CD14-positive monocyte (primary cell): ENCODE data around the gene B4GALT1. TPM values are rescaled to one million over a fixed set of nuclear protein-coding genes. Genes with fewer than 3 reads are reported as not detected.

Source experiments
- DNase-seq, 3 donors: peaks; one replicate each; pipeline ENCODE4 v3.0.0-alpha.2; 2011 to 2022
- H2AFZ ChIP-seq: 2 replicates; pipeline ENCODE4 v1.6.0; 2012; ENCODE audit warnings: mild to moderate bottlenecking, low read depth, low read length, inconsistent platforms; ENCODE audit not compliant: insufficient read depth, poor library complexity, severe bottlenecking
- H3K27ac ChIP-seq, 2 donors: 1 replicate in 1 of 2; 2 replicates in 1 of 2; pipeline ENCODE4 v1.5.1; 2012 to 2013; ENCODE audit warnings: low read length in 2 of 2, control low read depth in 1 of 2, inconsistent platforms in 1 of 2, low read depth in 1 of 2, mild to moderate bottlenecking in 1 of 2
- H3K27me3 ChIP-seq, 2 donors: one replicate each; pipeline versions ENCODE4 v1.6.0 to v1.6.1; 2011 to 2013; ENCODE audit warnings: low read length in 2 of 2; ENCODE audit not compliant: control insufficient read depth in 2 of 2, insufficient read depth in 2 of 2
- H3K36me3 ChIP-seq, 2 donors: replicated peaks in 1 of 2; 1 replicate in 1 of 2; 2 replicates in 1 of 2; pipeline versions ENCODE4 v1.5.1 to v1.6.1; 2012 to 2013; ENCODE audit warnings: low read length in 2 of 2, control low read depth in 1 of 2, inconsistent platforms in 1 of 2, mild to moderate bottlenecking in 1 of 2; ENCODE audit not compliant: insufficient read depth in 2 of 2, control insufficient read depth in 1 of 2
- H3K4me1 ChIP-seq, 2 donors: 1 replicate in 1 of 2; 2 replicates in 1 of 2; pipeline versions ENCODE4 v1.5.1 to v1.6.1; 2012 to 2013; ENCODE audit warnings: low read length in 2 of 2, control low read depth in 1 of 2, inconsistent platforms in 1 of 2, mild to moderate bottlenecking in 1 of 2, moderate library complexity in 1 of 2; ENCODE audit not compliant: insufficient read depth in 2 of 2, control insufficient read depth in 1 of 2
- H3K4me2 ChIP-seq: replicated peaks from 2 replicates; pipeline ENCODE3; 2012; ENCODE audit warnings: low read length, moderate library complexity, mild to moderate bottlenecking; ENCODE audit not compliant: poor library complexity, severe bottlenecking; ENCODE audit errors: extremely low read depth
- H3K4me3 ChIP-seq, 3 experiments: fragments of 200-600 bp in 1 of 3; sonication (generic) in 1 of 3; replicated peaks in 1 of 3; 1 replicate in 2 of 3; 2 replicates in 1 of 3; pipeline ENCODE4 v1.5.1; 2011 to 2013; ENCODE audit warnings: low read length in 3 of 3, mild to moderate bottlenecking in 3 of 3, control low read depth in 2 of 3, low read depth in 2 of 3, inconsistent platforms in 1 of 3, moderate library complexity in 1 of 3
- H3K79me2 ChIP-seq: 2 replicates; pipeline ENCODE4 v1.6.0; 2012; ENCODE audit warnings: mild to moderate bottlenecking, control low read depth, inconsistent platforms, low read length, moderate library complexity; ENCODE audit not compliant: insufficient read depth
- H3K9ac ChIP-seq: 2 replicates; pipeline ENCODE4 v1.6.0; 2017; ENCODE audit warnings: low read length, mild to moderate bottlenecking; ENCODE audit not compliant: insufficient read depth, poor library complexity, severe bottlenecking
- H3K9me3 ChIP-seq, 2 donors: replicated peaks in 1 of 2; 1 replicate in 1 of 2; 2 replicates in 1 of 2; pipeline versions ENCODE4 v1.5.1 to v1.6.1; 2012 to 2013; ENCODE audit warnings: low read length in 2 of 2, control low read depth in 1 of 2; ENCODE audit not compliant: control insufficient read depth in 1 of 2, insufficient read depth in 1 of 2
- H4K20me1 ChIP-seq: 2 replicates; pipeline ENCODE4 v1.6.0; 2012; ENCODE audit warnings: mild to moderate bottlenecking, low read length, control low read depth, moderate library complexity; ENCODE audit not compliant: insufficient read depth
- H3K27ac Mint-ChIP-seq, 7 donors: one replicate each; pipeline ENCODE4 v1.8.0; 2020; ENCODE audit warnings: mild to moderate bottlenecking in 7 of 7, mixed read lengths in 7 of 7, moderate library complexity in 6 of 7, inconsistent platforms in 2 of 7
- H3K27me3 Mint-ChIP-seq, 3 donors: one replicate each; pipeline ENCODE4 v1.8.0; 2021 to 2022; ENCODE audit warnings: low read depth in 3 of 3, mild to moderate bottlenecking in 3 of 3, mixed read lengths in 3 of 3, moderate library complexity in 3 of 3, inconsistent platforms in 1 of 3
- H3K36me3 Mint-ChIP-seq, 2 donors: one replicate each; pipeline ENCODE4 v1.8.0; 2020; ENCODE audit warnings: mixed read lengths in 2 of 2, inconsistent platforms in 1 of 2, mild to moderate bottlenecking in 1 of 2
- H3K4me1 Mint-ChIP-seq: one replicate; pipeline ENCODE4 v1.8.0; 2020; ENCODE audit warnings: mild to moderate bottlenecking, mixed read lengths
- H3K4me3 Mint-ChIP-seq, 2 donors: one replicate each; pipeline ENCODE4 v1.8.0; 2020; ENCODE audit warnings: mild to moderate bottlenecking in 2 of 2, mixed read lengths in 2 of 2, moderate library complexity in 1 of 2
- H3K9me3 Mint-ChIP-seq, 7 donors: one replicate each; pipeline ENCODE4 v1.8.0; 2020 to 2022; ENCODE audit warnings: mixed read lengths in 7 of 7, mild to moderate bottlenecking in 6 of 7, moderate library complexity in 6 of 7, inconsistent platforms in 2 of 7
- CTCF ChIP-seq: fragments of 200-600 bp; IDR thresholded peaks from one replicate; pipeline ENCODE4 v1.8.0; 2022; ENCODE audit warnings: antibody characterized with exemption, mild to moderate bottlenecking
- WGBS: methylation state at CpG from one replicate; pipeline ENCODE4 v1.1.5; 2013; ENCODE audit warnings: missing lambda C conversion rate; ENCODE audit not compliant: insufficient coverage; 5-methylcytosine and 5-hydroxymethylcytosine counted together
- intact Hi-C, 2 donors: fragments of 100-400 bp; cut with micrococcal nuclease; formaldehyde crosslinking; loops; one replicate each; pipeline versions ENCODE4 v1.15.0 to v1.15.1; 2023
- polyA plus RNA-seq, 3 donors: library from polyadenylated mRNA; depleted of rRNA in 1 of 3; unstranded in 2 of 3; stranded (reverse) in 1 of 3; fragments of 300-500 nt in 2 of 3; fragments of >200 nt in 1 of 3; fragmentation: Illumina TruSeq in 2 of 3; gene quantifications; 1 replicate in 2 of 3; 2 replicates in 1 of 3; pipeline ENCODE4 v1.2.3, GENCODE V29; 2012 to 2021

The B4GALT1 gene
- polyA plus RNA-seq, 3 donors = 27.6 to 53.7 (median 38.6) TPM

DNA sequence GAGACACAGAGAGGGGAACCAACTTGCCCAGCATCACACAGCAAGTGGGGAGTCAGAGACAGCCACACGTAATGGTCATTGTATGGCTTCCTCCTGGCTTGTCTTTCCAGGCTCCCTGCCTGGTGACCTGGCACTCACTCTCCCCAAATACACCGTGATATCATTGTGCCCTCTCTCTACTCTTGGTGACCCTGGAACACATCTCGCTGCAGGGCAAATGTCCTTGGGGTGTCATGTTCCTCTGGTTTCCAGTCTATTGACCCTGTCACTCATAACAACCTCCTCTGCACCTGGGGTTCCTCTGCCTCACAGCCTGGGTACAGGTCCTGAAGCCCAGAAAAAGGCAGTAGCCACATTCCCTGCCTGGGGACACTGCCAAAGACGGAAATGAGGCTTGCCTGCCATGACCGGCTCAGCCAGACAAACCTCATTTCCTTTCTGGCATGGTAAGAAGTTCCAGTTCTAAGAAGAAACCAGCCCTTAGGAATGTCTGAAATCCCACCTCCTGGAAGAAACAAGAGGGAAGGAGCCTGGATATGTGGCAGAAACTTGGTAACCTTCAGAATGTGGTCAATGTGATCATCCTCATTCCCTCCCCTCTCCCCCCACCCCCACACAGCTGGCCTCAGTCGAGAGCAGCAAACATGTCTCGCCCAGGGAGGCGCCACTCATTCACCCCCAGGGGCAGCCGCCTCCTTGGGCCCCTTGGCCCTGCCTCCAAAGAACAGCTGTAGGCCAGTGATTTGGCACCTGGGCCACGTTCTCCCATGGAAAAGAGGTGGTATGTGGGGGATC is 60.1 kb downstream of the B4GALT1 start:
- Mint-ChIP-seq H3K9me3 (peaks cover 0 to 3% (median 0%) of the 10 kb centered on the region in 7 donors), H3K4me3 (no peak overlapping the region), H3K27ac (peak overlapping the region in 1 of 7 donors; percentile 7), H3K4me1 (peaks cover 5% of the 10 kb centered on the region), H3K27me3 (peaks cover 1 to 4% (median 2%) of the 10 kb centered on the region in 3 donors), H3K36me3 (peaks cover 28 to 32% of the 10 kb centered on the region in 2 donors)
- 98% methylated on average over 4 of the region's 10 CpGs for WGBS
- peaks cover 33% of the 10 kb centered on the region for H4K20me1 ChIP-seq
- no peak overlapping the region for H2AFZ ChIP-seq
- no peaks in the 10 kb centered on the region for H3K4me1 ChIP-seq
- intact Hi-C loops = no loop called here
- no peak overlapping the region for H3K9ac ChIP-seq
- peaks cover 8 to 33% of the 10 kb centered on the region in 2 donors for H3K36me3 ChIP-seq
- H3K27me3 ChIP-seq = no peaks in the 10 kb centered on the region
- H3K27ac ChIP-seq = no peak overlapping the region
- no peaks in the 10 kb centered on the region for H3K79me2 ChIP-seq
- H3K4me2 ChIP-seq = no peak overlapping the region
- H3K9me3 ChIP-seq = no peaks in the 10 kb centered on the region
- no peak for TF ChIP-seq CTCF
- no peak overlapping the region for H3K4me3 ChIP-seq
- no peak for DNase-seq

- Histone ChIP-seq H2AFZ (no peak overlapping the region), H3K4me2 (no peak overlapping the region), H3K4me3 (no peak overlapping the region), H3K36me3 (peaks cover 2 to 26% of the 10 kb centered on the region in 2 donors), H3K79me2 (no peaks in the 10 kb centered on the region), H4K20me1 (peaks cover 27% of the 10 kb centered on the region), H3K27me3 (no peaks in the 10 kb centered on the region), H3K4me1 (no peaks in the 10 kb centered on the region), H3K9ac (no peak overlapping the region), H3K9me3 (no peaks in the 10 kb centered on the region), H3K27ac (no peak overlapping the region)
- Mint-ChIP-seq H3K27me3 (peaks cover 1 to 4% (median 2%) of the 10 kb centered on the region in 3 donors), H3K4me1 (peaks cover 5% of the 10 kb centered on the region), H3K9me3 (peaks cover 0 to 3% (median 0%) of the 10 kb centered on the region in 7 donors), H3K27ac (peak overlapping the region in 3 of 7 donors; percentile 7 to 49 (median 9)), H3K4me3 (no peak overlapping the region), H3K36me3 (peaks cover 22 to 25% of the 10 kb centered on the region in 2 donors)
- no CpG with 5 or more reads among the region's 4 CpGs for WGBS
- no peak for TF ChIP-seq CTCF
- intact Hi-C loops = no loop called here
- no peak for DNase-seq
These were observed 60.8 kb downstream of the B4GALT1 start for GRCh38 chr9:33106372-33106771.
